Fibroblast of skin of right quadriceps (primary cell): ENCODE data around the gene TMC4.
A peak's percentile ranks its signal among the peaks of the same experiment; 100 is the strongest.

Source experiments
- DNase-seq: peaks from one replicate; pipeline ENCODE4 v3.0.0-alpha.2; 2013

TMC4 gene

GRCh38 chr19:54152878-54153524 is 20.0 kb downstream of the TMC4 start:
- no peak for DNase-seq

- DNase-seq, result no peak
Measured at GRCh38 chr19:54152267-54152666, 20.7 kb downstream of the TMC4 start.

DNA sequence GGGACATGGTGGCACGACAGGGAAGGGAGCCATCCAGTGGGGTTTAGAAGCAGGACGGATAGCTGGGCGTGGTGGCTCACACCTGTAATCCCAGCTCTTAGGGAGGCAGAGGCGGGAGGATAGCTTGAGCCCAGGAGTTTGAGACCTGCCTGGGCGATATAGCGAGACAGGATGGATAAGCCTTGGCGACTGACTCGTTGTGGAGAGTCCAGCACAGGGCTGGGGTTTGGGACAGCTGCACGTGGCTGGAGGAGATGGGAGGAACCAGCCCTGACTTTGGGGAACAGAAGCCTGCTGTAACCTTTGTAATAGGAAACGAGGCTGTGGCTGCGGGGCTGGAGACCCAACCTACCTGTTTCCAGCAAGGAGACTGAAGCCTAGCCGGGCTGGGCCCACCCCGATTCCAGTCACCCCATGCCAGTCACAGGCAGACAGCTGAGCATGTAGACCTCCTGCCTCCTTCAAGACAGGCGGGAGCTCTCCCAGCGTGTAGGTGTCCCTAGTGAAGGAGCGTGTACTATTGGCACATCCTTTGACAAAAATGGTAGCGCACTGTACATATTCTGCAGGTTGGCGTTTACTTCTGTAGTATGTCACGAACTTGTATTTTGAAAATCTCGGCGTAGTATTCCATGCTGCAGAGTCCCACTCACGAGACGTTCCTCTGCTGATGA is 21.5 kb downstream of the TMC4 start:
- DNase-seq, result no peak

DNA sequence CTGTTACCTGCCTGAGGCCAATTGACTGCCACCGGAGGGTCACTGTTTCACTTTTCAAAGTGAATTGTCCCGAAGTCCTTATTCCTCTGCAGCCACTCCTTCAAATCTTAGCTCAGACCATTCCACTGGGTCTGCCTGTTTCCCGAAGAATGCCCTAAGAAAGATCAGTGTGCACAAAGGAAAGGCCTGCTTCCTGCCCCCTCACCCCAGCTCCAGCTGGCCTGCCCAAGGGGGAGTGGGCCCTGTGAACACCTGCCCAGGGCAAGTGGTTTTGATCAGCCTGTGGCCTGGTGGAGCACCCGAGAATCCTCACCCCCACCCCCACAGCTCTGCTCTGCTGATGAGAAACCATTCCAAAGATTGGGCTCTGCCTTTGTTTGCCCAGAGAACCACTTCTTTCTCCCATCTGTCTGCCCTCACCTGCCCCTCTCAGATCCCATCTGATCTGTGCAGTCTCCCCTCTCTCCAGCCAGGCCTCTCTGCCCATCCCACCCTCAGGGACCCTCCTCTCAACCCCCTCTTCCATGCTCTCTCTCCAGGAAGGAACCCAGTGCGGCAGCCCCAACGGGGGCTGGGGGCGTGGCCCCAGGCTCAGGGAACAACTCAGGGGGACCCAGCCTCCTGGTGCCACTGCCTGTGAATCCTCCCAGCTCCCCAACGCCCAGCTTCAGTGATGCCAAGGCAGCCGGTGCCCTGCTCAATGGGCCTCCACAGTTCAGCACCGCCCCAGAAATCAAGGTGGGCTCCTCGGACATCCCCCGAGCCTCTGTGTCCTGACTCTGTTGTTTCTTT is 23.7 kb downstream of the TMC4 start:
- no peak for DNase-seq

DNA sequence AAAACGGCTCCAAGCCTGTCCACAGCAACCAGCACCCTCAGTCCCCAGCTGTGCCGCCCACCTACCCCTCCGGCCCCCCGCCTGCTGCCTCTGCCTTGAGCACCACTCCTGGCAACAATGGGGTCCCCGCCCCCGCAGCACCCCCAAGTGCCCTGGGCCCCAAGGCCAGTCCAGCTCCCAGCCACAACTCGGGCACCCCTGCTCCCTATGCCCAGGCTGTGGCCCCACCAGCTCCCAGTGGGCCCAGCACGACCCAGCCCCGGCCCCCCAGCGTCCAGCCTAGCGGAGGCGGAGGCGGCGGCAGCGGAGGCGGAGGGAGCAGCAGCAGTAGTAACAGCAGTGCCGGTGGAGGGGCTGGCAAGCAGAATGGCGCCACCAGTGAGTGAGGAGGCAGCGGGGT is 24.8 kb downstream of the TMC4 start:
- DNase-seq, result no peak

GRCh38 chr19:54147676-54148075 is 25.3 kb downstream of the TMC4 start:
- no peak for DNase-seq

DNA sequence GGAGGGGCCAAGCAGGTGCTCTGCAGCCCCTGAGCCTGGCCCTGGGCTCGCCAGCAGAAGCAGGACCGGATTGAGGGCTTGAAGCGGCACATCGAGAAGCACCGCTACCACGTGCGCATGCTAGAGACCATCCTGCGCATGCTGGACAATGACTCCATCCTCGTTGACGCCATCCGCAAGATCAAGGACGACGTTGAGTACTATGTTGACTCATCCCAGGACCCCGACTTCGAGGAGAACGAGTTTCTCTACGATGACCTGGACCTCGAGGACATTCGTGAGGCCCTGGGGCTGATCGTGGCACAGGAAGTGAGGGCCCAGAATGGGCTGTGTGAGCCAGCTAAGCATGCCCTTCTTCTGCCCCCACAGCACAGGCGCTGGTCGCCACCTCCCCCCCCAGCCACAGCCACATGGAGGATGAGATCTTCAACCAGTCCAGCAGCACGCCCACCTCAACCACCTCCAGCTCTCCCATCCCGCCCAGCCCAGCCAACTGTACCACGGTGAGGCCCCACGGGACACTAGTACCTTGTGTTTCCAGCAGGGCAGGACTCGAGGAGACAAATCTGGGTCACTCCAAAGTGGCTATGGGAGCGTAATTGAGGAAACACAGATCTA is 27.3 kb downstream of the TMC4 start:
- no peak for DNase-seq

GRCh38 chr19:54142166-54142780 is 30.7 kb downstream of the TMC4 start:
- no peak for DNase-seq

GRCh38 chr19:54141356-54141755 is 31.6 kb downstream of the TMC4 start:
- peak; percentile 43 for DNase-seq

- no peak for DNase-seq
Measured at GRCh38 chr19:54138489-54139256, 34.3 kb downstream of the TMC4 start.

GRCh38 chr19:54137699-54138488 is 35.1 kb downstream of the TMC4 start, which contains the start of gene CNOT3:
Gene CNOT3 (plus strand): TSS chr19:54137762. CDS start chr19:54142979, 5,217 bp downstream.
- no peak for DNase-seq

- peak; percentile 100 for DNase-seq
Measured at GRCh38 chr19:54136864-54137698, 35.9 kb downstream of the TMC4 start.

- no peak for DNase-seq
Measured at GRCh38 chr19:54136086-54136863, 36.7 kb downstream of the TMC4 start.

DNA sequence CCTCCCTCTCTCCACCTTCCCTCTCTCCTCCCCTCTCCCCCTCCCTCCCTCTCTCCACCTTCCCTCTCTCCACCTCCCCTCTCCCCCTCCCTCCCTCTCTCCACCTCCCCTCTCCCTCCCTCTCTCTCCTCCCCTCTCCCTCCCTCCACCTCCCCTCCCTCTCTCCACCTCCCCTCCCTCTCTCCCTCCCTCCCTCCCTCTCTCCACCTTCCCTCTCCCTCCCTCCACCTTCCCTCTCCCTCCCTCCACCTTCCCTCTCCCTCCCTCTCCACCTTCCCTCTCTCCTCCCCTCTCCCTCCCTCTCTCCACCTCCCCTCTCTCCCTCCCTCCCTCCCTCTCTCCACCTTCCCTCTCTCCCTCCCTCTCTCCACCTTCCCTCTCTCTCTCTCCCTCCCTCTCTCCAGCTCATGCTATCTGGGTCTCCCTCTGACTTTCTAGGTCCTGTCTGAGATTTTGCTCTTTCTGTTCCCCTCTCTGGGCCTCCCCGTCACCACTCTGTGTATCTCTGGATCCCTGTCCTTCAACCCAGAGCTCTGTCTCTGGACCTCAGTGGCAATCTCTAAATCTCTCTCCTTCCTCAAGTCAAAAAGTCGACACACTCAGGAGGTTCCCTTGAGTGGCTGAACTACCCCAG is 38.9 kb downstream of the TMC4 start:
- no peak for DNase-seq

- peak; percentile 59 for DNase-seq
Measured at GRCh38 chr19:54133312-54133956, 39.5 kb downstream of the TMC4 start.

- no peak for DNase-seq
Measured at GRCh38 chr19:54129617-54129996, 43.4 kb downstream of the TMC4 start.

DNA sequence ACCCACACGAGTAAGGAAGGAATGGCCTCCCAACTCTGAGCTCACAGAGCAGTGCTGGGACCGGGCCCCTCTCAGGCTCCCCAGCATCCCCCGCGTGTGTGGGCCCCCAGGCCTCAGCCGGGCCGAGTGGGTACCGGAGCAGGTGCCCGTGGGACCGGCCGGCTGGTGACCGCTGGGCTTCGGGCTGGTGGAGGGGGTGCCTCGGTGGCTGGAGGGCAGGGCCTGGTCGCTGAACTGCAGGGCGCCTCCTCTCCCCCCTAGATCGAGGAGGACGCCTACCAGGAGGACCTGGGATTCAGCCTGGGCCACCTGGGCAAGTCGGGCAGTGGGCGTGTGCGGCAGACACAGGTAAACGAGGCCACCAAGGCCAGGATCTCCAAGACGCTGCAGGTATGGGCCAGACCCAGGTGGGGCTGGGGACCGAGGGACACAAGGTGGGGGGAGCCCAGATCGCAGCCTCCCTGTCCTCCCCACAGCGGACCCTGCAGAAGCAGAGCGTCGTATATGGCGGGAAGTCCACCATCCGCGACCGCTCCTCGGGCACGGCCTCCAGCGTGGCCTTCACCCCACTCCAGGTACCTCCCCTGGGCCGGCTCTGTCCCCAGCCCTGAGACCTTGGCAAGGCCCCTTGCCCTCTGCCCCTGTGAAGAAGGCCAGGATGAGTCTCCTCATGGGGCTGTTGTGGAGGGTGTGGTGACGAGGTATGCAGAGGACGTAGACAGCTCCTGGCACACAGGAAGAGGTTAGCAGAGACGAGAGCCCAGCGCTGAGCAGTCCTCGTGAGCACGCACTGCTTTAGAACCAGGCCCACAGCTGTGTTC is 44.0 kb downstream of the TMC4 start:
- no peak for DNase-seq

DNA sequence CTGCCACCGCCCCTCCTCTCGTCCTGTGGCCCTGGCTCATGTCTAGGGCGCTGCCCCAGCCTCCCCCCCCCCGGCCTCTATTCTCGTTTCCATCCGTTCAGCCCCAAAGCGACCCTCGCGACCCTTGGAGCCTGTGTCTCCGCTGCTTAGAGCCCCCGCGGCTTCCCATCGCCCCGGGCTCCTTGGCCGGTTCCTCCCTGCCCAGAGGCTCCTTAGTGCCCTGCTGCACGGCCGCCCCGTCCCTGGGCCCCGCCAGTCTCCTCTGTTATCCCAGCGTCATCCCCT is 44.6 kb downstream of the TMC4 start:
- DNase-seq, result no peak
